HepG2 (cell line): ENCODE data around the gene USE1. TPM values are rescaled to one million over a fixed set of nuclear protein-coding genes. Genes with fewer than 3 reads are reported as not detected.

Experiments used
- FOSL1 ChIP-seq: sonication (generic); formaldehyde crosslinking; IDR thresholded peaks from 2 replicates; pipeline ENCODE4 v1.9.0; 2021; ENCODE audit warnings: missing genetic modification reagents, borderline replicate concordance
- FOXP1 ChIP-seq, 2 experiments: fragments of 450-650 bp in 1 of 2; IDR thresholded peaks; 2 replicates each; pipeline ENCODE4 v1.6.1; 2017 to 2018; ENCODE audit warnings: antibody characterized with exemption in 1 of 2
- KMT2A ChIP-seq: sonication (generic); formaldehyde crosslinking; IDR thresholded peaks from 2 replicates; pipeline ENCODE4 v1.4.0; 2020; ENCODE audit warnings: missing genetic modification reagents
- LCORL ChIP-seq, 2 experiments: fragments of 450-650 bp in 1 of 2; sonication (generic) in 1 of 2; formaldehyde crosslinking in 1 of 2; IDR thresholded peaks; 2 replicates each; pipeline versions ENCODE4 v1.5.0 to v1.6.1; 2017 to 2020; ENCODE audit warnings: antibody characterized with exemption in 1 of 2, missing genetic modification reagents in 1 of 2
- MED1 ChIP-seq: sonication (generic); formaldehyde crosslinking; IDR thresholded peaks from 2 replicates; pipeline ENCODE4 v1.4.0; 2020; ENCODE audit warnings: missing genetic modification reagents
- NCOA2 ChIP-seq: sonication (generic); formaldehyde crosslinking; IDR thresholded peaks from 2 replicates; pipeline ENCODE4 v1.8.0; 2022; ENCODE audit warnings: inconsistent platforms
- NFATC3 ChIP-seq: sonication (generic); formaldehyde crosslinking; IDR thresholded peaks from 2 replicates; pipeline ENCODE4 v1.5.1; 2020; ENCODE audit warnings: mild to moderate bottlenecking, missing genetic modification reagents
- NONO ChIP-seq, 2 experiments: fragments of 450-650 bp in 1 of 2; sonication (generic) in 1 of 2; formaldehyde crosslinking in 1 of 2; IDR thresholded peaks in 1 of 2; conservative IDR thresholded peaks in 1 of 2; 2 replicates each; pipeline versions ENCODE4 v1.6.1 to v1.8.0; 2017 to 2022; ENCODE audit warnings: mild to moderate bottlenecking in 1 of 2, missing genetic modification reagents in 1 of 2, moderate library complexity in 1 of 2
- PHF21A ChIP-seq: sonication (generic); formaldehyde crosslinking; IDR thresholded peaks from 2 replicates; pipeline ENCODE4 v1.5.0; 2020; ENCODE audit warnings: mild to moderate bottlenecking, missing genetic modification reagents
- PITX1 ChIP-seq: sonication (generic); formaldehyde crosslinking; IDR thresholded peaks from 2 replicates; pipeline ENCODE4 v1.5.1; 2020; ENCODE audit warnings: mild to moderate bottlenecking, missing genetic modification reagents
- RAD51 ChIP-seq: fragments of 450-650 bp; IDR thresholded peaks from 2 replicates; pipeline ENCODE4 v1.6.1; 2016; ENCODE audit warnings: borderline replicate concordance
- RXRB ChIP-seq: IDR thresholded peaks from 2 replicates; pipeline ENCODE4 v1.6.1; 2016; ENCODE audit warnings: borderline replicate concordance, missing genetic modification reagents, missing compliant biosample characterization
- THRA ChIP-seq: sonication (generic); formaldehyde crosslinking; IDR thresholded peaks from 2 replicates; pipeline ENCODE4 v1.4.0; 2020; ENCODE audit warnings: missing genetic modification reagents, borderline replicate concordance
- ZFP36L1 ChIP-seq: sonication (generic); formaldehyde crosslinking; IDR thresholded peaks from 2 replicates; pipeline ENCODE4 v1.8.0; 2022; ENCODE audit warnings: mild to moderate bottlenecking, missing genetic modification reagents, moderate library complexity
- ZKSCAN8 ChIP-seq: IDR thresholded peaks from 2 replicates; pipeline ENCODE4 v1.6.1; 2016; ENCODE audit warnings: borderline replicate concordance, missing genetic modification reagents, missing compliant biosample characterization
- ZNF552 ChIP-seq: sonication (generic); formaldehyde crosslinking; IDR thresholded peaks from 2 replicates; pipeline ENCODE4 v1.9.0; 2022; ENCODE audit warnings: missing genetic modification reagents, mild to moderate bottlenecking, borderline replicate concordance
- ZNF574 ChIP-seq: sonication (generic); formaldehyde crosslinking; IDR thresholded peaks from 2 replicates; pipeline ENCODE4 v1.4.0; 2020; ENCODE audit warnings: missing genetic modification reagents
- ZNF607 ChIP-seq: sonication (generic); formaldehyde crosslinking; IDR thresholded peaks from 2 replicates; pipeline ENCODE4 v1.5.1; 2020; ENCODE audit warnings: missing genetic modification reagents, mild to moderate bottlenecking, borderline replicate concordance
- polyA plus RNA-seq, 8 experiments: library from polyadenylated mRNA; depleted of rRNA in 3 of 8; stranded (reverse) in 7 of 8; unstranded in 1 of 8; fragments of >200 nt; fragmentation: Illumina TruSeq in 4 of 8; extraction: Trizol in 4 of 8; gene quantifications; 2 replicates each; pipeline versions ENCODE4 v1.2.1 to v1.2.3, GENCODE V29; 2011 to 2016; ENCODE audit warnings: low read depth in 4 of 8, missing spikeins in 1 of 8, mixed read lengths in 1 of 8; ENCODE audit not compliant: insufficient read depth in 1 of 8
- total RNA-seq, 5 experiments: library from RNA; depleted of rRNA; stranded (reverse); fragments of >200 nt; fragmentation: Illumina TruSeq; extraction: Trizol; gene quantifications; 2 replicates each; pipeline ENCODE4 v1.2.3, GENCODE V29; 2016; ENCODE audit warnings: low read depth in 1 of 5
- TF ChIP-seq, protein P1 (sequence below): sonication (generic); formaldehyde crosslinking; IDR thresholded peaks from 2 replicates; pipeline ENCODE4 v1.8.1; 2023; ENCODE audit warnings: mild to moderate bottlenecking, missing genetic modification reagents
- TF ChIP-seq, protein P2 (sequence below): sonication (generic); formaldehyde crosslinking; IDR thresholded peaks from 2 replicates; pipeline ENCODE4 v1.8.0; 2022; ENCODE audit warnings: missing genetic modification reagents, mild to moderate bottlenecking, moderate library complexity, borderline replicate concordance

USE1 gene
- total and polyA plus RNA-seq, 2 of the 13 experiments (the other 11 are each of a cell fraction or from before 2014, with no cell fraction given), result 9.9 to 17.6 TPM

DNA sequence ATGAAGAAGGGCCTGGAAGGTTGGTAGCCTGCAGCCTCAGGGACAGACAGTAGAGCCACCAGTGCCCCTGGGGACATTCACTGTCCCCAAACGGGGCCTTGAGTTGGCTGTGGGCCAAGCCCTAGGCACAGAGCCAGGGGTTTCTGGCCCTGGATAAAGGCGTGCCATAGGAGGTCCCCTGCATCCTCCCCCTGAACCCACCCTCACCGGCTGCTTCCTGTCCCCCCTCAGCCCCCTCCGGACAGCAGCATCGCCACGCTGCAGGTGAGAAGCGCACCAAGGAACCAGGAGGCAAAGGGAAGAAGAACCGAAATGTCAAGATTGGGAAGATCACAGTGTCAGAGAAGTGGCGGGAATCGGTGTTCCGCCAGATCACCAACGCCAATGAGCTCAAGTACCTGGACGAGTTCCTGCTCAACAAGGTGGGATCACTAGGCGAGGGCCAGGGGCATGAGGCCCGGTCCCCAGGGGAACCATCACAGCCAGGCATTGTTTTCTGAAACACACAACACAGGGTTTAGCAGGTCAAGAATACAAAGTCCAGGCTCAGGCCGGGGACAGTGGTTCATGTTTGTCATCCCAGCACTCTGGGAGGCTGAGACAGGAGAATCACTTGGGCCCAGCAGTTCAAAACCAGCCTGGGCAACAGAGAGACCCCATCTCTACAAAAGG lies 14.6 kb upstream of the USE1 start (continued):
- TF ChIP-seq ZNF574 (CRISPR knock-in tag) (peak; percentile 59; the same call in 1 of the 2 replicates), FOSL1 (CRISPR knock-in tag) (no peak), RXRB (peak; percentile 86), NFATC3 (CRISPR knock-in tag) (no peak), ZKSCAN8 (CRISPR knock-in tag) (peak; percentile 42; the same call in 1 of the 2 replicates), THRA (CRISPR knock-in tag) (peak; percentile 75; the same call in 1 of the 2 replicates), KMT2A (CRISPR knock-in tag) (no peak), PHF21A (CRISPR knock-in tag) (peak; percentile 70; the same call in 1 of the 2 replicates), RAD51 (no peak), FOXP1 (IDR thresholded peaks at IDR 0.05) (no peak), FOXP1 (CRISPR knock-in tag; IDR thresholded peaks at IDR 0.05) (peak; percentile 68; the same call in 1 of the 2 replicates), ZFP36L1 (0 out of 2 replicates have a peak, but pooled peaks have one; percentile 33), LCORL (IDR thresholded peaks at IDR 0.05) (0 out of 2 replicates have a peak, but pooled peaks have one; percentile 5), LCORL (CRISPR knock-in tag; IDR thresholded peaks at IDR 0.05) (peak; percentile 93; the same call in 1 of the 2 replicates), MED1 (peak; percentile 64), PITX1 (CRISPR knock-in tag) (peak; percentile 46), NONO (IDR thresholded peaks at IDR 0.05) (no peak), NONO (CRISPR knock-in tag; conservative IDR thresholded peaks at IDR 0.05) (peak; percentile 69; the same call in 1 of the 2 replicates), ZNF552 (no peak), ZNF607 (CRISPR knock-in tag) (peak; percentile 20; the same call in 1 of the 2 replicates), NCOA2 (CRISPR knock-in tag) (peak; percentile 16; the same call in 1 of the 2 replicates)
- TF ChIP-seq, protein P1, sequence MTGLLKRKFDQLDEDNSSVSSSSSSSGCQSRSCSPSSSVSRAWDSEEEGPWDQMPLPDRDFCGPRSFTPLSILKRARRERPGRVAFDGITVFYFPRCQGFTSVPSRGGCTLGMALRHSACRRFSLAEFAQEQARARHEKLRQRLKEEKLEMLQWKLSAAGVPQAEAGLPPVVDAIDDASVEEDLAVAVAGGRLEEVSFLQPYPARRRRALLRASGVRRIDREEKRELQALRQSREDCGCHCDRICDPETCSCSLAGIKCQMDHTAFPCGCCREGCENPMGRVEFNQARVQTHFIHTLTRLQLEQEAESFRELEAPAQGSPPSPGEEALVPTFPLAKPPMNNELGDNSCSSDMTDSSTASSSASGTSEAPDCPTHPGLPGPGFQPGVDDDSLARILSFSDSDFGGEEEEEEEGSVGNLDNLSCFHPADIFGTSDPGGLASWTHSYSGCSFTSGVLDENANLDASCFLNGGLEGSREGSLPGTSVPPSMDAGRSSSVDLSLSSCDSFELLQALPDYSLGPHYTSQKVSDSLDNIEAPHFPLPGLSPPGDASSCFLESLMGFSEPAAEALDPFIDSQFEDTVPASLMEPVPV (CRISPR knock-in tag), result peak; percentile 27; the same call in 1 of the 2 replicates
- TF ChIP-seq, protein P2, sequence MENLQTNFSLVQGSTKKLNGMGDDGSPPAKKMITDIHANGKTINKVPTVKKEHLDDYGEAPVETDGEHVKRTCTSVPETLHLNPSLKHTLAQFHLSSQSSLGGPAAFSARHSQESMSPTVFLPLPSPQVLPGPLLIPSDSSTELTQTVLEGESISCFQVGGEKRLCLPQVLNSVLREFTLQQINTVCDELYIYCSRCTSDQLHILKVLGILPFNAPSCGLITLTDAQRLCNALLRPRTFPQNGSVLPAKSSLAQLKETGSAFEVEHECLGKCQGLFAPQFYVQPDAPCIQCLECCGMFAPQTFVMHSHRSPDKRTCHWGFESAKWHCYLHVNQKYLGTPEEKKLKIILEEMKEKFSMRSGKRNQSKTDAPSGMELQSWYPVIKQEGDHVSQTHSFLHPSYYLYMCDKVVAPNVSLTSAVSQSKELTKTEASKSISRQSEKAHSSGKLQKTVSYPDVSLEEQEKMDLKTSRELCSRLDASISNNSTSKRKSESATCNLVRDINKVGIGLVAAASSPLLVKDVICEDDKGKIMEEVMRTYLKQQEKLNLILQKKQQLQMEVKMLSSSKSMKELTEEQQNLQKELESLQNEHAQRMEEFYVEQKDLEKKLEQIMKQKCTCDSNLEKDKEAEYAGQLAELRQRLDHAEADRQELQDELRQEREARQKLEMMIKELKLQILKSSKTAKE (CRISPR knock-in tag), result 0 out of 2 replicates have a peak, but pooled peaks have one; percentile 39
